ENCODE results near the gene IDI2. TPM values are rescaled to one million over a fixed set of nuclear protein-coding genes. Genes with fewer than 3 reads are reported as not detected.

Gene IDI2
- total RNA-seq, 1 experiment from 2014 or later: not detected

DNA sequence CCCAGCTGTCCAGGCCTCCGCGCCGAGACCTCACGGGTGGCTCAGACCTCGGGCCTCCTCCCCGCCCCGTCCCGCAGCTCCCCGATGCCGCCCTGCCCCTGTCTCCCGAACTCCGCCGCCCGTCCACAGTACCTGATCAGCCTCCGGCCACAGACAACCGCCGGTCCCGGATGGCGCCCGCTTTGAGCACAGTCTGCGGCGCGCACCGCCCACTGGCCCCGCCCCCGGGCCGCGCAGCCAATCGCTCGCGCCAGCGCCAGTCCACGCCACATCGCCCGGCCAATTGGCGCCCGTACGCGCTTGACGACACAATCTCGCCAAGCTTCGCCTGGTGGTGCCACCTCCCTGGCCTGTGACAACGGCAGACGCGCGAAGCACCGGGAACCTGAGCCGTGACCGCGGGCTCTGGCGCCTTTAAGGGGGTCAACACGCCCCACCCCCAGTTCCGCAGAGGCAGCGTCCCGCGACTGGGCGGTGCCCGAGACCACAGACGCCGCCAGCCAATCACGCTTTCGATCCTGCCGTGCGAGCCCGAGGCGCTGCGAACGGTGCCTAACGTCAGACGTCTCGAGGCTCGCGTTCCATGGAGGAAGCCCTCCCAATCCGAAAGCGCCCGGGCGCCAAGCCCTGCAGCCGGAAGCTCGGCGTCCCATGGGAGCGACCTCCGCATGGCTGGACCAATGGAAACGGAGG, 23.2 kb upstream of the IDI2 start, which contains the start of gene IDI1 (continued):
- TF ChIP-seq, protein P1, sequence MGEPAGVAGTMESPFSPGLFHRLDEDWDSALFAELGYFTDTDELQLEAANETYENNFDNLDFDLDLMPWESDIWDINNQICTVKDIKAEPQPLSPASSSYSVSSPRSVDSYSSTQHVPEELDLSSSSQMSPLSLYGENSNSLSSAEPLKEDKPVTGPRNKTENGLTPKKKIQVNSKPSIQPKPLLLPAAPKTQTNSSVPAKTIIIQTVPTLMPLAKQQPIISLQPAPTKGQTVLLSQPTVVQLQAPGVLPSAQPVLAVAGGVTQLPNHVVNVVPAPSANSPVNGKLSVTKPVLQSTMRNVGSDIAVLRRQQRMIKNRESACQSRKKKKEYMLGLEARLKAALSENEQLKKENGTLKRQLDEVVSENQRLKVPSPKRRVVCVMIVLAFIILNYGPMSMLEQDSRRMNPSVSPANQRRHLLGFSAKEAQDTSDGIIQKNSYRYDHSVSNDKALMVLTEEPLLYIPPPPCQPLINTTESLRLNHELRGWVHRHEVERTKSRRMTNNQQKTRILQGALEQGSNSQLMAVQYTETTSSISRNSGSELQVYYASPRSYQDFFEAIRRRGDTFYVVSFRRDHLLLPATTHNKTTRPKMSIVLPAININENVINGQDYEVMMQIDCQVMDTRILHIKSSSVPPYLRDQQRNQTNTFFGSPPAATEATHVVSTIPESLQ (CRISPR knock-in tag; IDR thresholded peaks at IDR 0.05): no peak
- TF ChIP-seq, protein P2, sequence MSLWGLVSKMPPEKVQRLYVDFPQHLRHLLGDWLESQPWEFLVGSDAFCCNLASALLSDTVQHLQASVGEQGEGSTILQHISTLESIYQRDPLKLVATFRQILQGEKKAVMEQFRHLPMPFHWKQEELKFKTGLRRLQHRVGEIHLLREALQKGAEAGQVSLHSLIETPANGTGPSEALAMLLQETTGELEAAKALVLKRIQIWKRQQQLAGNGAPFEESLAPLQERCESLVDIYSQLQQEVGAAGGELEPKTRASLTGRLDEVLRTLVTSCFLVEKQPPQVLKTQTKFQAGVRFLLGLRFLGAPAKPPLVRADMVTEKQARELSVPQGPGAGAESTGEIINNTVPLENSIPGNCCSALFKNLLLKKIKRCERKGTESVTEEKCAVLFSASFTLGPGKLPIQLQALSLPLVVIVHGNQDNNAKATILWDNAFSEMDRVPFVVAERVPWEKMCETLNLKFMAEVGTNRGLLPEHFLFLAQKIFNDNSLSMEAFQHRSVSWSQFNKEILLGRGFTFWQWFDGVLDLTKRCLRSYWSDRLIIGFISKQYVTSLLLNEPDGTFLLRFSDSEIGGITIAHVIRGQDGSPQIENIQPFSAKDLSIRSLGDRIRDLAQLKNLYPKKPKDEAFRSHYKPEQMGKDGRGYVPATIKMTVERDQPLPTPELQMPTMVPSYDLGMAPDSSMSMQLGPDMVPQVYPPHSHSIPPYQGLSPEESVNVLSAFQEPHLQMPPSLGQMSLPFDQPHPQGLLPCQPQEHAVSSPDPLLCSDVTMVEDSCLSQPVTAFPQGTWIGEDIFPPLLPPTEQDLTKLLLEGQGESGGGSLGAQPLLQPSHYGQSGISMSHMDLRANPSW (CRISPR knock-in tag; conservative IDR thresholded peaks at IDR 0.05; ENCODE audit: low read depth): no peak
- TF ChIP-seq, protein P3, sequence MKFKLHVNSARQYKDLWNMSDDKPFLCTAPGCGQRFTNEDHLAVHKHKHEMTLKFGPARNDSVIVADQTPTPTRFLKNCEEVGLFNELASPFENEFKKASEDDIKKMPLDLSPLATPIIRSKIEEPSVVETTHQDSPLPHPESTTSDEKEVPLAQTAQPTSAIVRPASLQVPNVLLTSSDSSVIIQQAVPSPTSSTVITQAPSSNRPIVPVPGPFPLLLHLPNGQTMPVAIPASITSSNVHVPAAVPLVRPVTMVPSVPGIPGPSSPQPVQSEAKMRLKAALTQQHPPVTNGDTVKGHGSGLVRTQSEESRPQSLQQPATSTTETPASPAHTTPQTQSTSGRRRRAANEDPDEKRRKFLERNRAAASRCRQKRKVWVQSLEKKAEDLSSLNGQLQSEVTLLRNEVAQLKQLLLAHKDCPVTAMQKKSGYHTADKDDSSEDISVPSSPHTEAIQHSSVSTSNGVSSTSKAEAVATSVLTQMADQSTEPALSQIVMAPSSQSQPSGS (CRISPR knock-in tag; IDR thresholded peaks at IDR 0.05; ENCODE audit: borderline replicate concordance, low read depth): no peak
- TF ChIP-seq ZNF671 (CRISPR knock-in tag; IDR thresholded peaks at IDR 0.05) (no peak), JAZF1 (CRISPR knock-in tag; IDR thresholded peaks at IDR 0.05) (no peak), SOX15 (CRISPR knock-in tag; IDR thresholded peaks at IDR 0.05) (no peak), ATF1 (CRISPR knock-in tag; IDR thresholded peaks at IDR 0.05) (peak; percentile 43; the same call in 1 of the 2 replicates), CBFB (CRISPR knock-in tag; IDR thresholded peaks at IDR 0.05; ENCODE audit: low read depth) (no peak), MYBL2 (CRISPR knock-in tag; IDR thresholded peaks at IDR 0.05) (peak; percentile 81; the same call in 1 of the 2 replicates), EMX1 (CRISPR knock-in tag; IDR thresholded peaks at IDR 0.05) (0 out of 2 replicates have a peak, but pooled peaks have one; percentile 21), SMAD3 (CRISPR knock-in tag; IDR thresholded peaks at IDR 0.05; ENCODE audit: borderline replicate concordance) (no peak), PRRX2 (CRISPR knock-in tag; IDR thresholded peaks at IDR 0.05) (0 out of 2 replicates have a peak, but pooled peaks have one; percentile 42)
- TF ChIP-seq, protein P4, sequence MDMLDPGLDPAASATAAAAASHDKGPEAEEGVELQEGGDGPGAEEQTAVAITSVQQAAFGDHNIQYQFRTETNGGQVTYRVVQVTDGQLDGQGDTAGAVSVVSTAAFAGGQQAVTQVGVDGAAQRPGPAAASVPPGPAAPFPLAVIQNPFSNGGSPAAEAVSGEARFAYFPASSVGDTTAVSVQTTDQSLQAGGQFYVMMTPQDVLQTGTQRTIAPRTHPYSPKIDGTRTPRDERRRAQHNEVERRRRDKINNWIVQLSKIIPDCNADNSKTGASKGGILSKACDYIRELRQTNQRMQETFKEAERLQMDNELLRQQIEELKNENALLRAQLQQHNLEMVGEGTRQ (CRISPR knock-in tag; IDR thresholded peaks at IDR 0.05): no peak; the same call in 1 of the 2 replicates
- TF ChIP-seq, protein P5, sequence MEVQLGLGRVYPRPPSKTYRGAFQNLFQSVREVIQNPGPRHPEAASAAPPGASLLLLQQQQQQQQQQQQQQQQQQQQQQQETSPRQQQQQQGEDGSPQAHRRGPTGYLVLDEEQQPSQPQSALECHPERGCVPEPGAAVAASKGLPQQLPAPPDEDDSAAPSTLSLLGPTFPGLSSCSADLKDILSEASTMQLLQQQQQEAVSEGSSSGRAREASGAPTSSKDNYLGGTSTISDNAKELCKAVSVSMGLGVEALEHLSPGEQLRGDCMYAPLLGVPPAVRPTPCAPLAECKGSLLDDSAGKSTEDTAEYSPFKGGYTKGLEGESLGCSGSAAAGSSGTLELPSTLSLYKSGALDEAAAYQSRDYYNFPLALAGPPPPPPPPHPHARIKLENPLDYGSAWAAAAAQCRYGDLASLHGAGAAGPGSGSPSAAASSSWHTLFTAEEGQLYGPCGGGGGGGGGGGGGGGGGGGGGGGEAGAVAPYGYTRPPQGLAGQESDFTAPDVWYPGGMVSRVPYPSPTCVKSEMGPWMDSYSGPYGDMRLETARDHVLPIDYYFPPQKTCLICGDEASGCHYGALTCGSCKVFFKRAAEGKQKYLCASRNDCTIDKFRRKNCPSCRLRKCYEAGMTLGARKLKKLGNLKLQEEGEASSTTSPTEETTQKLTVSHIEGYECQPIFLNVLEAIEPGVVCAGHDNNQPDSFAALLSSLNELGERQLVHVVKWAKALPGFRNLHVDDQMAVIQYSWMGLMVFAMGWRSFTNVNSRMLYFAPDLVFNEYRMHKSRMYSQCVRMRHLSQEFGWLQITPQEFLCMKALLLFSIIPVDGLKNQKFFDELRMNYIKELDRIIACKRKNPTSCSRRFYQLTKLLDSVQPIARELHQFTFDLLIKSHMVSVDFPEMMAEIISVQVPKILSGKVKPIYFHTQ (CRISPR knock-in tag; IDR thresholded peaks at IDR 0.05): no peak
- TF ChIP-seq, protein P6, sequence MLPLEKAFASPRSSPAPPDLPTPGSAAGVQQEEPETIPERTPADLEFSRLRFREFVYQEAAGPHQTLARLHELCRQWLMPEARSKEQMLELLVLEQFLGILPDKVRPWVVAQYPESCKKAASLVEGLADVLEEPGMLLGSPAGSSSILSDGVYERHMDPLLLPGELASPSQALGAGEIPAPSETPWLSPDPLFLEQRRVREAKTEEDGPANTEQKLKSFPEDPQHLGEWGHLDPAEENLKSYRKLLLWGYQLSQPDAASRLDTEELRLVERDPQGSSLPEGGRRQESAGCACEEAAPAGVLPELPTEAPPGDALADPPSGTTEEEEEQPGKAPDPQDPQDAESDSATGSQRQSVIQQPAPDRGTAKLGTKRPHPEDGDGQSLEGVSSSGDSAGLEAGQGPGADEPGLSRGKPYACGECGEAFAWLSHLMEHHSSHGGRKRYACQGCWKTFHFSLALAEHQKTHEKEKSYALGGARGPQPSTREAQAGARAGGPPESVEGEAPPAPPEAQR (CRISPR knock-in tag; IDR thresholded peaks at IDR 0.05): no peak
- TF ChIP-seq, protein P7, sequence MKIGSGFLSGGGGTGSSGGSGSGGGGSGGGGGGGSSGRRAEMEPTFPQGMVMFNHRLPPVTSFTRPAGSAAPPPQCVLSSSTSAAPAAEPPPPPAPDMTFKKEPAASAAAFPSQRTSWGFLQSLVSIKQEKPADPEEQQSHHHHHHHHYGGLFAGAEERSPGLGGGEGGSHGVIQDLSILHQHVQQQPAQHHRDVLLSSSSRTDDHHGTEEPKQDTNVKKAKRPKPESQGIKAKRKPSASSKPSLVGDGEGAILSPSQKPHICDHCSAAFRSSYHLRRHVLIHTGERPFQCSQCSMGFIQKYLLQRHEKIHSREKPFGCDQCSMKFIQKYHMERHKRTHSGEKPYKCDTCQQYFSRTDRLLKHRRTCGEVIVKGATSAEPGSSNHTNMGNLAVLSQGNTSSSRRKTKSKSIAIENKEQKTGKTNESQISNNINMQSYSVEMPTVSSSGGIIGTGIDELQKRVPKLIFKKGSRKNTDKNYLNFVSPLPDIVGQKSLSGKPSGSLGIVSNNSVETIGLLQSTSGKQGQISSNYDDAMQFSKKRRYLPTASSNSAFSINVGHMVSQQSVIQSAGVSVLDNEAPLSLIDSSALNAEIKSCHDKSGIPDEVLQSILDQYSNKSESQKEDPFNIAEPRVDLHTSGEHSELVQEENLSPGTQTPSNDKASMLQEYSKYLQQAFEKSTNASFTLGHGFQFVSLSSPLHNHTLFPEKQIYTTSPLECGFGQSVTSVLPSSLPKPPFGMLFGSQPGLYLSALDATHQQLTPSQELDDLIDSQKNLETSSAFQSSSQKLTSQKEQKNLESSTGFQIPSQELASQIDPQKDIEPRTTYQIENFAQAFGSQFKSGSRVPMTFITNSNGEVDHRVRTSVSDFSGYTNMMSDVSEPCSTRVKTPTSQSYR (CRISPR knock-in tag; IDR thresholded peaks at IDR 0.05): 0 out of 2 replicates have a peak, but pooled peaks have one; percentile 42
- TF ChIP-seq, protein P8, sequence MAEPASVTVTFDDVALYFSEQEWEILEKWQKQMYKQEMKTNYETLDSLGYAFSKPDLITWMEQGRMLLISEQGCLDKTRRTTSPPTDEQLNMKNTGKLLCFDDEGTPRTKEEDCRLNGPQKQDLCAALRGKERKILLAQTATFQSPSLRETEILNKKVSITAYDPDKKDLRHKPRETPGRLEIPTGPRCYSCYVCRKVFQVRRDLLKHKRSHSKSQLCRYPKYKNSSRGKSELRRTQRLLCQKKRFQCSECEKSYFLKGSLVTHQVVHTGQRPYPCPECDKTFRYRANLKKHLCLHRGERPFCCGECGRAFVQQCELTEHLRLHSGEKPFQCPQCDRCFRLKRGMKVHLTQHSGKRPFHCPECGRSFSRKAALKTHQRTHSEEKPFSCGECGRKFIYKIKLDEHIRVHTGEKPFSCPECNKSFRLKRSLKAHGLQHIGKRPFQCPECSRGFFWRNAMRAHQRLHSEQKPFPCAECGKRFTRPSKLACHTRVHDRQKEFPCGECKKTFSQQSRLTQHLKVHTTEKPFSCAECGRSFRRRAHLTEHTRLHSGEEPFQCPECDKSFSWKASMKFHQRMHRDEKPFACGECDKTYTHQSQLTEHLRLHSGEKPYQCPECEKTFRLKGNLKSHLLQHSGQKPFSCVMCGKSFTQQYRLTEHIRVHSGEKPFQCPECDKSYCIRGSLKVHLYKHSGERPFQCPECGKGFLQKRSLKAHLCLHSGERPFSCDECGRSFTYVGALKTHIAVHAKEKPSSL (CRISPR knock-in tag; conservative IDR thresholded peaks at IDR 0.05): no peak
